Mucosa of stomach (tissue), 1 donor: ENCODE results near the gene HSPA12A.

Experiments used
- H3K27me3 ChIP-seq: one replicate; pipeline ENCODE4 v1.7.0; 2013; ENCODE audit warnings: mild to moderate bottlenecking, low read length; ENCODE audit not compliant: control insufficient read depth, insufficient read depth
- H3K36me3 ChIP-seq: one replicate; pipeline ENCODE4 v1.7.0; 2013; ENCODE audit warnings: low read length; ENCODE audit not compliant: control insufficient read depth, insufficient read depth
- H3K4me1 ChIP-seq: one replicate; pipeline ENCODE4 v1.7.0; 2013; ENCODE audit warnings: mild to moderate bottlenecking, low read length; ENCODE audit not compliant: control insufficient read depth, insufficient read depth
- H3K4me3 ChIP-seq: one replicate; pipeline ENCODE4 v1.7.0; 2013; ENCODE audit warnings: low read length
- H3K9ac ChIP-seq: one replicate; pipeline ENCODE4 v1.7.0; 2013; ENCODE audit warnings: mild to moderate bottlenecking, low read length, moderate library complexity
- H3K9me3 ChIP-seq: one replicate; pipeline ENCODE4 v1.7.0; 2013; ENCODE audit warnings: mild to moderate bottlenecking, low read length, moderate library complexity; ENCODE audit not compliant: control insufficient read depth
- donor health status: Pancreatic carcinoma.

HSPA12A gene

DNA sequence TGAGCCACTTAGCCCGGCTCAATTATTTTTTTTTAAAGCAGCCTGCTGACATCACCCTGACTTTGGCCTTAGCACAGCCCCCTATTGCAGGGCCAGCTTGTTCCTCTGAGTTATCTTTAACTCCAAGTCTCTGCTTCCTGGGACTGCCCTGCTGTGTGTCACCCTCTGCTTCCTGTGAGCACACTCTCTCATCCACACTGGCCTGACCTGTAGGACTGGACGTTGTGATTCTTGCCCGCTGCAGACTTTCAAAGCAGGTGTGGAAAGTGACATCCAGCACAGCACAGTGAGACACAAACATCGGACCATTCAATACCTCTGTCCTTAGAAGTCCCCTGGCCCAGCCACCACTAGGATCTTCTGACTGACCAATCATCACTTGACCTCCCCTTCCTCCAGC is 26.4 kb upstream of the HSPA12A start:
- H3K36me3 ChIP-seq = no peaks in the 10 kb centered on the region
- peaks cover 8% of the 10 kb centered on the region for H3K4me1 ChIP-seq

DNA sequence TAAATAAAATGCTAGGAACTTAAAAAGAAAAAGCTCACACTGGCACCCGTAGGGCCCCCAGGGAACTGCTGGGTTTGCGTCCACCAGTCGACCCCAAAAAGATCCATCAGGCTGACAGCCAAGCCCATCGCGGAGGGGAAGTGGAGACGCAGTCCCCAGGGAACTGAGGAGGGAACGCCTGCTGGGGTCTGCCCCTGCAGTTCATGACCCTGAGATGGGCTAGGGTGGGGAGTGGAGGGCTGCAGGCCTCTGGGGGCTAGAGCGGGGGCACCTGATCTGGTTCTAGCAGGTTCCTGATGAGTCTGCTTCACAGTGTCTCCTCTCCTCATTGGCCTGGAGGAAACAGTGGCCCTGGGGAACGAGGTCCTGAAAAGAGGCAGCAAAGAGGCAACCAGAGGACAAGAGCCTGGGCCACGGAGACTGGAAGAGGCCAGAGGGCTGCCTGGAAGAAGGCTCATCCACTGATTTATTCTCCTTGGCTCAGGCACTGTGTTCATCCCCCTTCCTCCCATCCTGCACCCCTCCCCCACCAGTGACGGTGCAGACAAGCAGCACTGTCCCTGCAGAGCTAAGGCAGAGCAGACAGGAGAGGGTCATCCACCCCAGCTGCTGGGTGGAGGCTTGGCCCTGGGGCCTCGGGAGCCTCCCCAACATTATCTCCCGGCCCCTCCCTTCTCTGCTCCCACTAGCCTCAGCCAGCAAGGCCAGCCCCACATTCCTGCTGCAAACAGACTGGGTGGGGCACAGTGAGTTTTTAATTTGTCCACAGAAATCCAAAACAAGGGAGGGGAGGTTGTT is 24.7 kb upstream of the HSPA12A start:
- Histone ChIP-seq H3K9me3 (no peaks in the 10 kb centered on the region), H3K4me1 (peaks cover 8% of the 10 kb centered on the region), H3K27me3 (peaks cover 2% of the 10 kb centered on the region), H3K4me3 (no peak overlapping the region), H3K9ac (no peak overlapping the region), H3K36me3 (no peaks in the 10 kb centered on the region)

More for the DNA sequence above, 26.4 kb upstream of the HSPA12A start:
- peaks cover 2% of the 10 kb centered on the region for H3K27me3 ChIP-seq
- no peak overlapping the region for H3K4me3 ChIP-seq
- H3K9me3 ChIP-seq = no peaks in the 10 kb centered on the region
- no peak overlapping the region for H3K9ac ChIP-seq

DNA sequence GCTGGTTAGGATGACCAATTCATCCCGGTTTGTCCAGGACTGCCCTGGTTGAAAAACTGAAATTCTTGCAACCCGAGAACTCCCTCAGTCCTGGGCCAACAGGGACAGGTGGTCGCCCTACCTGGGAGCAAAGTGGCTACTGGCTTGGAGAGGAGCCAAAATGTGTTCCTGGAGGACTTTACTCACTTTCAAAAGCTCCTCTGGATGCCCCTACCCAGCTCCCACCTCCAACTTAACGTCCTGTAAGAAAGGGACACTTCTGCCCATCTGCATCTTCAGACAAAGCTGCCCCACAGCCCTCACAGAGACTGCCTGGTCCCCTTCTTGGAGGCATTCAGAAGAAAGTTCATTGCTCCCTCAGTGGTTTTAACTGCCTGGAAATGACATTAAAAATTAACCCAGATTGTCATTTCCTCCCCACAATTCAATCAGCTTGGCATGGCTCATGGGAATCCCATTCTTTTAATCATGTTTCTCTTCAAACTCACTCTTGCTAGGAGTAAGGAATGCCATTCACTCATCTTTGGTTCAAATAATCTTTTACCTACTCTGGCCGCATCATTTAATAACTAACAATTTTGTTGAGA is 24.0 kb upstream of the HSPA12A start:
- no peaks in the 10 kb centered on the region for H3K36me3 ChIP-seq
- H3K9me3 ChIP-seq = no peaks in the 10 kb centered on the region
- peaks cover 2% of the 10 kb centered on the region for H3K27me3 ChIP-seq
- H3K4me1 ChIP-seq = peaks cover 8% of the 10 kb centered on the region
- H3K9ac ChIP-seq = no peak overlapping the region
- H3K4me3 ChIP-seq = no peak overlapping the region

DNA sequence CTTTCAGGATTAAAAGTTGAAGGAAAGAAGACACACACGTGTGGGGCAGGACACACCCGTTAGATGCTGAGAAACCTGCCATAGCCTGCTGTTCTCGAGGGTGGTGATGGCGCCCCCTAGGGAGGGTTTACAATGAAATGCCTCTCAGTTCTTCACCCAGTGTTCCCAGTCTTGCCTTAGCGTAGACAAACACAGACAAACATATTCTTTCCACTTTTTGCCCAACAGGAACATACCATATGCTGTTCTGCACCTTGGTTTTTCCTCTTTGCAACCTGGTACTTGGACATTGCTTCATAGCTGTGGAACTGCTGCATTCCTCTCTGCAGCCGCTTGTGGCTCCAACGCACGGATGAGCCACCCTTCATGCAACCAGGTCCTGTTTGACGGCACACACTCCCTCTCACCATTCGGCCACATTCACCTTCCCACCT is 23.3 kb upstream of the HSPA12A start:
- Histone ChIP-seq H3K4me1 (peaks cover 8% of the 10 kb centered on the region), H3K9ac (no peak overlapping the region), H3K4me3 (no peak overlapping the region), H3K27me3 (peaks cover 2% of the 10 kb centered on the region), H3K9me3 (no peaks in the 10 kb centered on the region), H3K36me3 (no peaks in the 10 kb centered on the region)

DNA sequence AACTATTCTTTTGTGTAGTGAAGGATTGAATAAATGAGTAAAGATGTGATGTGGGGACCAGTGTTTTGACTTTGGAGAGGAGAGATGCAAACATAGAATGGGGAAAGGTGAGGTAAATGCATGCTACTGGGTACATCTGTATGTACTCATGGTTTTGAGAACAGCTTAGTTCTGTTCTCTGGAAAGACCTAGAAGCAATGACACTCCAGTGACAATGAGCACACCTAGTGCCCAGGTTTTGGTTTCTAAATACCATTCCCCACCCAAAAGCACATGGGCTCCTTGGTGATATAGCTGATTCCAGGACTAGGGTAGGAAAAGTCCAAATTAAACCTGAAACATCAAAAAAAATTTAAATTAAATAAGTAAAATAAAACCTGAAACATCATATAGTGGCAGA is 22.6 kb upstream of the HSPA12A start:
- H3K27me3 ChIP-seq = peaks cover 2% of the 10 kb centered on the region
- H3K4me1 ChIP-seq = peaks cover 8% of the 10 kb centered on the region
- H3K9ac ChIP-seq = no peak overlapping the region
- H3K4me3 ChIP-seq = no peak overlapping the region
- no peaks in the 10 kb centered on the region for H3K9me3 ChIP-seq
- H3K36me3 ChIP-seq = no peaks in the 10 kb centered on the region

GRCh38 chr10:116763440-116763839 is 21.1 kb upstream of the HSPA12A start:
- H3K4me1 ChIP-seq = peaks cover 8% of the 10 kb centered on the region
- peaks cover 2% of the 10 kb centered on the region for H3K27me3 ChIP-seq
- H3K9me3 ChIP-seq = no peaks in the 10 kb centered on the region
- H3K4me3 ChIP-seq = no peak overlapping the region
- no peak overlapping the region for H3K9ac ChIP-seq
- no peaks in the 10 kb centered on the region for H3K36me3 ChIP-seq

DNA sequence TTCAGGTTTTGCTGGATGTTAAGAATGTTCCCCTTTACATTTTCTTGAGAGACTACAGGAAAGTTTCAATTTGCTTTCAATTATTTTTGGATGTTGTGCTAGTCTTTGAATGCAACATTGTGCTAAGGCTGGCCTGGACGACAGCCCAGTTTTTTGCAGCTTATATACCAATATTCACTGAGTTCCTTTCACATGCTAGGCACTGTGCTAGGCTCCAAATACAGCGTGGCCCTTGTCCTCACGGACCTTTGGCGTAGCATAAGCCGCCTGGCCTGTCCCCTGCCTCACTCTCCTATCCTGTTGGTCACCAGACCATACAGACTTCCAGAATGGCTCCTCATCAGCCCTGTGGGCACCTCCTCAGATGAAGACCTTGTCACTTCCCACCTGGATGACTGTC is 19.5 kb upstream of the HSPA12A start:
- H3K4me3 ChIP-seq = no peak overlapping the region
- peaks cover 1% of the 10 kb centered on the region for H3K4me1 ChIP-seq
- H3K36me3 ChIP-seq = no peaks in the 10 kb centered on the region
- no peaks in the 10 kb centered on the region for H3K27me3 ChIP-seq
- H3K9ac ChIP-seq = no peak overlapping the region
- no peaks in the 10 kb centered on the region for H3K9me3 ChIP-seq

DNA sequence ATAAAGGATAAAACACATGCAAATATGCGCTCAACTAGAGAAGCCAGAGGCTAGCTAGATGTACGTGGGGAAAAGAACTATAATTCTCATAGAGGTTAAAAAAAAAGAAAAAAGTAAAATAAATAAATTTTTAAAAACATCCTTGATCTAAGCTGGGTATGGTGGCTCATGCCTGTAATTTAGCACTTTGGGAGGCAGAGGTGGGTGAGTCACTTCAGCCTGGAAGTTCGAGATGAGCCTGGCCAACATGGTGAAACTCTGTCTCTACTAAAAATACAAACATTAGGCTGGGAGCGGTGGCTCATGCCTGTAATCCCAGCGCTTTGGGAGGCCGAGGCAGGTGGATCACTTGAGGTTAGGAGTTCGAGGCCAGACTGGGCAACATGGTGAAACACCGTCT is 18.6 kb upstream of the HSPA12A start:
- Histone ChIP-seq H3K4me3 (no peak overlapping the region), H3K36me3 (no peaks in the 10 kb centered on the region), H3K27me3 (no peaks in the 10 kb centered on the region), H3K9ac (no peak overlapping the region), H3K9me3 (no peaks in the 10 kb centered on the region), H3K4me1 (no peaks in the 10 kb centered on the region)

GRCh38 chr10:116757246-116757645 is 14.9 kb upstream of the HSPA12A start:
- Histone ChIP-seq H3K9me3 (no peaks in the 10 kb centered on the region), H3K4me3 (no peak overlapping the region), H3K27me3 (no peaks in the 10 kb centered on the region), H3K9ac (no peak overlapping the region), H3K36me3 (no peaks in the 10 kb centered on the region), H3K4me1 (no peaks in the 10 kb centered on the region)

DNA sequence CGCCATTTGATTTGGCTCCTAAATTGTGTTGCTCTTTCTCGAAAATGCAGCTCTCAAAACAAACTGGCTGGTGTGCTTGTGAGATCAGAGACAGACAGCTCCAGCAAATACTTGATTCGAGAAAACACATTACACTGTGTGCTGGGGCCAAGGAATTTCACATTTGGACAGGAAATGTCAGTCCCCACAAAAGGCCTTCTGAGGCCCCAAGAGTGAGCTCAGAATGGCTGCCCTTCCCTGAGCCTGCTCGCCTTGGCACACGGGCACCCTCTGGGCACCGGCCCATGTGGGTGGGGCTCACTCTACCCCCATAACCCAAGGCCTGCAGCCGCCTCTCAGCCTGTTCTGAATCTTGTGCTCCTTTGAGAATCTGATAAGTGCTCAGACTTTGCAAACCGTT is 13.9 kb upstream of the HSPA12A start:
- Histone ChIP-seq H3K9ac (no peak overlapping the region), H3K36me3 (no peaks in the 10 kb centered on the region), H3K4me1 (no peaks in the 10 kb centered on the region), H3K9me3 (no peaks in the 10 kb centered on the region), H3K27me3 (no peaks in the 10 kb centered on the region), H3K4me3 (no peak overlapping the region)

GRCh38 chr10:116753759-116754158 is 11.4 kb upstream of the HSPA12A start:
- Histone ChIP-seq H3K9me3 (no peaks in the 10 kb centered on the region), H3K9ac (no peak overlapping the region), H3K27me3 (no peaks in the 10 kb centered on the region), H3K4me1 (no peaks in the 10 kb centered on the region), H3K36me3 (no peaks in the 10 kb centered on the region), H3K4me3 (no peak overlapping the region)

GRCh38 chr10:116752969-116753665 is 10.8 kb upstream of the HSPA12A start:
- H3K4me1 ChIP-seq = peaks cover 2% of the 10 kb centered on the region
- no peaks in the 10 kb centered on the region for H3K36me3 ChIP-seq
- no peaks in the 10 kb centered on the region for H3K9me3 ChIP-seq
- H3K27me3 ChIP-seq = no peaks in the 10 kb centered on the region
- H3K4me3 ChIP-seq = no peak overlapping the region
- H3K9ac ChIP-seq = no peak overlapping the region
